ENCODE results near the gene NCK1. TPM values are rescaled to one million over a fixed set of nuclear protein-coding genes. Genes with fewer than 3 reads are reported as not detected.
A peak's percentile ranks its signal among the peaks of the same experiment; 100 is the strongest.

NCK1 gene
- total RNA-seq, 2 experiments from 2014 or later: 36.3 to 39.1 TPM

DNA sequence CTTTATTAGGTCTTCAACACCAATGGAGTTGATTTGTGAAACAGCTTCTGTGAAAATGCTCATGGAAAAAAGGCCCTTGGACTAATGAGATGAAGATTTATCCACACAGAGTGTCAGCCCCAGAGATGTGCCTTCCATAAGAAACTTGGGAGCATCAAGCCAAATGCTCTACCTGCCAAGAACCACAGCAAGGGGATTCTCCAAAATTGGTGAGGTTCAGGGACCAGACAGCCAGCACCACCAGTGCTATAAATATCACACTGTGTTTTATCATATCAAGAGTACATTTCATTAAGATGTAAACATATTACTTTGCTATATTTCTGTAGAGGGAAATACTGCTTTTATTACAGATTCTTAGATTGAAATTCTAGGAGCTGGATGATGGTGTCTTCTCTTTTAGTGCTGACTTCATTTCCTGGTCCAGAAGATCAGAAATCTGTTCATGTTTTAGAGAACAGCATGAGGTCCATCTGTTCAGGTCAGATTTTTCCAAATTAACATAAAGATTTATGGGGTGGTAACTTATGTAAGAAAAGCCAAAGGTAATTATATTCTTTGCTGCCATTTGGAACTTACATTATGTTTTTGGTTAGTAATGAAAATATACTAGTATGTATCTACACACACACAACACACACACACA lies 25.4 kb upstream of the NCK1 start:
- ChIA-PET POLR2A (no interaction called here), CTCF (interaction anchor here (1.4 kb wide), 1 partner anchor 196 kb away, joined by 4 read pairs; no protein-coding TSS in a partner anchor)
- Mint-ChIP-seq H3K4me3 (no peak overlapping the region), H3K4me1 (ENCODE audit: low read depth) (peaks cover 18% of the 10 kb centered on the region), H3K36me3 (ENCODE audit: low read depth) (peaks cover 8% of the 10 kb centered on the region), H3K9me3 (ENCODE audit: insufficient read depth) (no peaks in the 10 kb centered on the region), H3K27ac (no peak overlapping the region), H3K27me3 (ENCODE audit: low read depth) (peaks cover 2% of the 10 kb centered on the region)
- no peak for ATAC-seq
- no peak for DNase-seq

DNA sequence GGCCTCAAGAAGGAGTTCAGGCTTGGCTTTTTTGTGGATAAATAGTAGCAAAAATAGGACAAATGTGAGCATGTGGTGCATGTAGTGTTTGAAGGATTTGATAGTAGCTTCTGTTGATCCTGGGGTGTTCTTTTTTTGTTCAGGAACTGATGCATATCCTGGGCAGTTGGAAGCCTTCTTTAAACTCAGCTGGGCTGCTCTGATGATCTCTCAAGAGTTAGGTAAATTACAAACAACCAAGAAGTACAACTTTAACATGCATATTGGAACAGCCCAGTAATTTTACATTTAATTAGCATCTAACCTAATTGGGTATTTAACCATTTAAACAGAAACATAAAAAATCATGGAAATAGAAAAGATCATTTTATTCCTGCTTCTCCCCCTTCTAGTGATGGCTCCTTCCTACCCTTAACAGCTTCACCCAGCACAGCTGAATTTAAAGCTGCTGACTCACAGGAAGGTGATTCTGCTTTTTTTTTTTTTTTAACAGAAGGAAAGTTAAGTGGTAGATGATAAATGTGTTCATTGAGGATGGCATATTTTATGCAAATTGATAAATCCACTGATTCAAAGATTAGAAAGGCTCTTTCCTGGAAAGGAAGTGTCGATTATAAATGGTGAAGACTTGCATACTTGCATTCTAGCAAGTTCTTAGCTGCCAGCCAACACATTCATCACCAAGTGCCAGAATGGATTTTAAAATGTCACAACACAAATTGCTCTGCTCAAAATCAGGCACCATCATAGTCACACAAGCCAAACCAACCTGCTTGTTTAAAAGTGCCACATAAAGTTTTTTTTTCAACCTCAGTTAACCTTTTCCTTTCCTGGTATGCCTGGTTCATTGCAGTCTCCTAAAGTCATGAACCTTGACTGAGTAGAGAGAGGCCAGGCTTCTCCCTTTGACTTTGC lies 23.1 kb upstream of the NCK1 start:
- no peak for ATAC-seq
- no peak for DNase-seq
- CTCF ChIA-PET: interaction anchor here (1.4 to 2.1 kb wide), 5 partner anchors 11 to 175 kb away, joined by 3 to 11 read pairs (median 5); partner anchors contain the start of genes NCK1 and STAG1
- Mint-ChIP-seq H3K4me1 (ENCODE audit: low read depth) (peaks cover 18% of the 10 kb centered on the region), H3K9me3 (ENCODE audit: insufficient read depth) (no peaks in the 10 kb centered on the region), H3K27ac (no peak overlapping the region), H3K27me3 (ENCODE audit: low read depth) (no peaks in the 10 kb centered on the region), H3K36me3 (ENCODE audit: low read depth) (peaks cover 17% of the 10 kb centered on the region), H3K4me3 (no peak overlapping the region)
- POLR2A ChIA-PET: interaction anchor here (2.5 kb wide), 1 partner anchor 23 kb away, joined by 12 read pairs; the partner anchor contains the start of gene NCK1

DNA sequence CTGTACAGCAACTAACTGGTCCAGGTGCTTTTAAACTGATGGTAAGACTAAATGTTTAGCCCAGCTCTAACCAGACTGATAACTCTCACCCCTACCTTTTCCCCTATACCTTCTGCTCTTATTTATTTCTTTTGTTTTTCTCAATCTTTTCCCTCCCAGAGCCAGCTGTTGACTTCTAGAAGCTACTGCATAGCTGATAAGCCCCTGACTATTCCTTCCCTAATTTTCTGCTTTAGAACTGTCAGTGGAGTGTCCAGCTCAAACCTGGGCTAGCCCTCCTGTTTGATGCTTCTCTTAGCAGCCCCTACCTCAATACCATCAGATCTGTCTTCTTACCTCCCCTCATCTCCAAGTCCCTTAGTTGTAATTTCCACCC lies 22.5 kb upstream of the NCK1 start:
- Mint-ChIP-seq H3K9me3 (ENCODE audit: insufficient read depth) (no peaks in the 10 kb centered on the region), H3K36me3 (ENCODE audit: low read depth) (peaks cover 18% of the 10 kb centered on the region), H3K27ac (peak overlapping the region; percentile 46), H3K4me3 (no peak overlapping the region), H3K27me3 (ENCODE audit: low read depth) (no peaks in the 10 kb centered on the region), H3K4me1 (ENCODE audit: low read depth) (peaks cover 18% of the 10 kb centered on the region)
- POLR2A ChIA-PET: interaction anchor here (2.5 kb wide), 1 partner anchor 23 kb away, joined by 12 read pairs; the partner anchor contains the start of gene NCK1
- ATAC-seq: no peak
- DNase-seq: no peak
- CTCF ChIA-PET: interaction anchor here (1.4 to 2.1 kb wide), 5 partner anchors 11 to 174 kb away, joined by 3 to 11 read pairs (median 5); partner anchors contain the start of genes NCK1 and STAG1

DNA sequence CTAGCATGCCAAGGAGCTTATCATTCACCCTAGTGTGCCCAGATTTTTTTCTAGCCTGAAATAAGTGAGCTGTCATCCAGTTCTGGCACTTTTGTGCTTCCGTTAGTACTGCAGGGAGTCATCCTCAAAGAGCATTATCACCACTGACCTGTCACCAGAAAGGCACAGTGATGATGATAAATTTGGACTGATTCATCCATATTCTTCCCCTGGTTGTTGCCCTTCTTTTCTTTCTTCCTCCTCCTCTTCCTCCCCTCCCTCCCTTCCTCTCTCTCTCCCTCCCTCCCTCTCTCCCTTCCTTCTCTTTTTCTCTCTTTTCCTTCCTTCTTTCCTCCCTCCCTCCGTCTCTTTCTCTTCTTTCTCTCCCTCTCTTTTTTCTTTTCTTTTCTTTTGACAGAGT lies 21.8 kb upstream of the NCK1 start:
- CTCF ChIA-PET: interaction anchor here (1.4 to 2.1 kb wide), 5 partner anchors 10 to 174 kb away, joined by 3 to 11 read pairs (median 5); partner anchors contain the start of genes NCK1 and STAG1
- Mint-ChIP-seq H3K36me3 (ENCODE audit: low read depth) (peaks cover 22% of the 10 kb centered on the region), H3K4me3 (no peak overlapping the region), H3K27me3 (ENCODE audit: low read depth) (no peaks in the 10 kb centered on the region), H3K9me3 (ENCODE audit: insufficient read depth) (no peaks in the 10 kb centered on the region), H3K27ac (no peak overlapping the region), H3K4me1 (ENCODE audit: low read depth) (peaks cover 18% of the 10 kb centered on the region)
- POLR2A ChIA-PET: interaction anchor here (2.5 kb wide), 1 partner anchor 22 kb away, joined by 12 read pairs; the partner anchor contains the start of gene NCK1
- DNase-seq (no peak), ATAC-seq (no peak)

DNA sequence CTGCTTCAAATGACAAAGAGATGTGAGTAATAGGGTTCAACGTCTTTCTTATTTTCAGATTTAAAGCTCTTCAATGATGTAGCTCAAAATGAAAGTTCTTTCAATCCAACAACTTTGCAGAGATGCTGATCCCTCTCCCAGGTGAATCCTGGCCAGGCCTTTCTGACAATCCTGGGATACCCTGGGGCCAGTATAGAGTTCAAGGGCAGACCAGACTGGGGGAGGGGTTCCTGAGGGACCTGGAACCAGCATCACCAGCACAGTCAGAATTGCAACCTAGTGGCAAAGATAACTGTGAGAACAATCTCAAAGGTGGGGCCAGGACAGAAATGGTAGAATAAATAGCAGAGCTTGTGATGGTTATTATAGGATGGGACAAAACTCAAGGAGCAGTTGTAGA lies 19.7 kb upstream of the NCK1 start:
- Mint-ChIP-seq H3K36me3 (ENCODE audit: low read depth) (peaks cover 29% of the 10 kb centered on the region), H3K4me3 (no peak overlapping the region), H3K27ac (no peak overlapping the region), H3K9me3 (ENCODE audit: insufficient read depth) (no peaks in the 10 kb centered on the region), H3K4me1 (ENCODE audit: low read depth) (peaks cover 18% of the 10 kb centered on the region), H3K27me3 (ENCODE audit: low read depth) (no peaks in the 10 kb centered on the region)
- DNase-seq (no peak), ATAC-seq (no peak)
- ChIA-PET CTCF (interaction anchor here (1.1 kb wide), 1 partner anchor 21 kb away, joined by 3 read pairs; no protein-coding TSS in a partner anchor), POLR2A (interaction anchor here (1.0 kb wide), 1 partner anchor 19 kb away, joined by 4 read pairs; the partner anchor contains the start of gene NCK1)

DNA sequence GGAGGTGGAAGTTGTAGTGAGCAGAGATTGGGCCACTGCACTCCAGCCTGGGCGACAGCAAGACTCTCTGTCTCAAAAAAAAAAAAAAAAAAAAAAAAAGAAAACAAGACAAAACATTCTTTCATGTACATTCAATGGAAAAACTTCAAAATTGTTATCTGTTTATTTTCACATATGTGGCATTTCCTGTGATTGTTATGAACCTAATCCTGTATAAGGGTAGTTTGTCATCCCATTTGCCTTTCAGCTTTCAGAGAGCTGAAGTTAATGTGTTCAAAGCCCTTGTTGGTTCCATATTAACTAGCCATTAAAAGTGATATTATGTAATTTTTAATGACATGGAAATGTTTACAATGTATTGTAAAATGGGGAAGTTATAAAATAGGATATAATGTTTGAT lies 17.3 kb upstream of the NCK1 start:
- Mint-ChIP-seq H3K9me3 (ENCODE audit: insufficient read depth) (no peaks in the 10 kb centered on the region), H3K27ac (no peak overlapping the region), H3K27me3 (ENCODE audit: low read depth) (no peaks in the 10 kb centered on the region), H3K4me3 (no peak overlapping the region), H3K4me1 (ENCODE audit: low read depth) (peaks cover 4% of the 10 kb centered on the region), H3K36me3 (ENCODE audit: low read depth) (peaks cover 21% of the 10 kb centered on the region)
- ATAC-seq: no peak
- ChIA-PET POLR2A (no interaction called here), CTCF (no interaction called here)
- DNase-seq: no peak

DNA sequence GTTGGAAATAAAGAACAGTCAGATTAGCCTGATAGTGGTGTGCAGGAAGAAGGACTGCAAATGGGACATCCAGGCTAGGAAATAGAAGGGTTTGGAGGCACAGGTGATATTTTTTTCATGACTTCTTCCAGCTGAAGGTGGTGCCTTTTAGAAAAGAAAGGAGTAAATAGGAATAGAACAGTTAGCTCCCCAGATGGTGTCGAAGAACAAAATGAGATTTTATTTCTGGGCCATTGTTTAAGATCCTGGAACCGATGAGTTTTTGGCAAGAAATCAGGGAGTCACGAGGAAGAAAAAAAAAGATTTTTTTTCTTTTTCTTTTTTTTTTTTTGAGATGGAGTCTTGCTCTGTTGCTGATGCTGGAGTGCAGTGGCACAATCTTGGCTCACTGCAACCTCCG lies 9.8 kb upstream of the NCK1 start:
- Mint-ChIP-seq H3K36me3 (ENCODE audit: low read depth) (peaks cover 16% of the 10 kb centered on the region), H3K4me1 (ENCODE audit: low read depth) (peaks cover 13% of the 10 kb centered on the region), H3K4me3 (no peak overlapping the region), H3K9me3 (ENCODE audit: insufficient read depth) (no peaks in the 10 kb centered on the region), H3K27me3 (ENCODE audit: low read depth) (no peaks in the 10 kb centered on the region), H3K27ac (no peak overlapping the region)
- no peak for DNase-seq
- ChIA-PET POLR2A (no interaction called here), CTCF (interaction anchor here (1.3 kb wide), 1 partner anchor 11 kb away, joined by 3 read pairs; no protein-coding TSS in a partner anchor)
- no peak for ATAC-seq

DNA sequence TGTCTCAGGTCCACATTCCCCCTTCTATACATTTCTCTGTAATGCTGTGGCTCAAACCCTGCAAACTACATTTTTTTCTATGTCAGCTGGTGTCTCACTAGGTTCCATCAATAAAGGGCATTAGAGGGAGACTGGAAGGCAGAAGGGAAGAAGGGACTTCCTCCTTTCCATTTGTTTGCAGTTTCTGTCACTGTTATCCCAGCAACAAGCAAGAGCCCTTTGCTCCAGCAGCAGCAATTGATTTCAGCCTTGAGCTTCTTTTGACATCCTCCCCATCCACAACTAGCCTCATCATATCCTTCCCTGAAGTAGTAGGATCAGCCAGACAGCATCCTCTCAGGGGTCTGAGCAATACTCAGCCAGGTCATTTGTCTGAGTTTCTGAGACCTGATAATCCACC lies 5.3 kb upstream of the NCK1 start:
- H3K36me3 Mint-ChIP-seq (ENCODE audit: low read depth): peaks cover 26% of the 10 kb centered on the region
- DNase-seq (no peak), ATAC-seq (no peak)
- no peaks in the 10 kb centered on the region for H3K27me3 Mint-ChIP-seq (ENCODE audit: low read depth)
- CTCF ChIA-PET: no interaction called here
- no peak overlapping the region for H3K27ac Mint-ChIP-seq
- POLR2A ChIA-PET: interaction anchor here (0.6 kb wide), 1 partner anchor 97 kb away, joined by 5 read pairs; no protein-coding TSS in a partner anchor
- no peak overlapping the region for H3K4me3 Mint-ChIP-seq
- no peaks in the 10 kb centered on the region for H3K9me3 Mint-ChIP-seq (ENCODE audit: insufficient read depth)
- H3K4me1 Mint-ChIP-seq (ENCODE audit: low read depth): peaks cover 40% of the 10 kb centered on the region

DNA sequence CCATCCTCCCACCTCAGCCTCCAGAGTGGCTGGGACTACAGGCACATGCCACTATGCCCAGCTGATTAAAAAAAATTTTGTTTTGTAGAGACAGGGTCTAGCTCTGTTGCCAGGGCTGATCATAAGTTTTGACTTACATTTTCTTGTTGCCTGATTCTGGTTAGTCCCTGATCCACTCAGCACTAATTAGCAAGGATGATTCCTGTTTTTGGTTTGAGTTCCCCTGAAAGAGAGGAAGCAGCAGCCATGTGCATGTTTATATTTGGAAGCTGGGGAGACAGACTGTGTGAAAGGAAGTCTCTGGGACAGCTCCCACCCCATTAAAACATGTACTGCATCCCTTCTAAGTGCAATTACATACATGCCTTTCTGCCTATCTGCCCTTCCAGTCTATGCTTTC lies 3.6 kb upstream of the NCK1 start:
- Mint-ChIP-seq H3K4me1 (ENCODE audit: low read depth) (peaks cover 43% of the 10 kb centered on the region), H3K9me3 (ENCODE audit: insufficient read depth) (no peaks in the 10 kb centered on the region), H3K27ac (no peak overlapping the region), H3K4me3 (no peak overlapping the region), H3K27me3 (ENCODE audit: low read depth) (no peaks in the 10 kb centered on the region), H3K36me3 (ENCODE audit: low read depth) (peaks cover 25% of the 10 kb centered on the region)
- ChIA-PET CTCF (interaction anchor here (1.0 to 2.4 kb wide), 3 partner anchors 100 to 156 kb away, joined by 3 to 9 read pairs (median 3); no protein-coding TSS in a partner anchor), POLR2A (no interaction called here)
- DNase-seq: no peak
- no peak for ATAC-seq

DNA sequence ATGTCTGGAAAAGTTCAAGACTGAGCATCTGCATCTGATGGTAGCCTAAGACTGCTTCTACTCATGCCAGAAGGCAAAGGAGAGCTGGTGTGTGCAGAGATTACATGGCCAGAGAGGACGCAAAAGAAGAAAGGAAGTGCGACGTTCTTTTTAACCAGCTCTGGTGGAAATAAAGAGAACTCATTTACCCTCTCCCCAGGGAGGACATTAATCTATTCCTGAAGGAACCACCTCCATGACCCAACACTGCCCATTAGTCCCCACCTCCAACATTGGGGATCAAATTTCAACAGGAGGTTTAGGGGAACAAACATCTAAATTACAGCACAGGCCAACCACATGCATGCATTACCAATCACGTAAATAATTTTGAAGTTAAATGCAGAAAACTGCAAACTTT lies 1.5 kb upstream of the NCK1 start:
- H3K27ac Mint-ChIP-seq: peak overlapping the region; percentile 96
- ChIA-PET POLR2A (interaction anchor here (2.7 to 4.8 kb wide), 2 partner anchors 24 to 108 kb away, joined by 17 to 68 read pairs; partner anchors contain the start of gene STAG1), CTCF (interaction anchor here (0.9 to 5.3 kb wide), 6 partner anchors 12 to 790 kb away, joined by 3 to 57 read pairs (median 4); partner anchors contain the start of gene STAG1)
- H3K4me3 Mint-ChIP-seq: peak overlapping the region; percentile 92
- peaks cover 23% of the 10 kb centered on the region for H3K36me3 Mint-ChIP-seq (ENCODE audit: low read depth)
- H3K27me3 Mint-ChIP-seq (ENCODE audit: low read depth): no peaks in the 10 kb centered on the region
- ATAC-seq: no peak
- H3K9me3 Mint-ChIP-seq (ENCODE audit: insufficient read depth): no peaks in the 10 kb centered on the region
- peaks cover 51% of the 10 kb centered on the region for H3K4me1 Mint-ChIP-seq (ENCODE audit: low read depth)
- no peak for DNase-seq

DNA sequence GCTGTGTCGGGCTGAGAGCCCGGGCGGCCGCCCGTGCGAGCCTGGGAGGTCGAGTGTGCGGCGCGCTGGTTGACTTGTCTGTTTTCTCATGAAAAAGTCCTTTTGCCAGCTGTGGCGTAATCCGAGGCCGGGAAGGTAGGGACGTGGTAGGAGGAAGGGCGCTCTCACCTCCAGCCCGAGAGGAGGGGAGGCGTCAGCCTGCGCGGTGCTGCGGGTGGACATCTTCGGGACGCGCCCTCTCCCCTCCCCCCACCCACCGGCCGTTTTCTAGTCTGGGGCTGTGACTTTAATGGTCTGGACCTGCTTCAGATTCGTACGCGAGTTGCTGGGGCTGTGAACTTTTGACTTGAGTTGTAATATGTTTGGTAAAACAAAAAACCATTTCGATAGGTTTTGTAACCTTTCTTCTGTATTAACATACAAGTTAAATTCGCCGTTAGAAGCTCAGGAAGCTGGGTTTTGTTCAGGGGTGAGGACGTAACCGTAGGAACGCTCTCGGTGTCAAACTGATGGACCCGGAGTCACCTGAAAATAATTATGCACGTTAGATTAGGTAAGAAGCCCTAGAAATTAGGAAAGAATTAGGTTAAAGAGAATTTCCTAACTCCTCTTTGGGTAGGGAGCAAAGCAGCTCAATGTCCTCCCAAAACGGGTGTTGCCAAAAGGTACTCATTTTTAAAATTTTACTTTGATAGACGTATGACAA lies 762 bp downstream of the NCK1 start:
- no peaks in the 10 kb centered on the region for H3K9me3 Mint-ChIP-seq (ENCODE audit: insufficient read depth)
- peak; percentile 48 for DNase-seq
- peak overlapping the region; percentile 96 for H3K27ac Mint-ChIP-seq
- CTCF ChIA-PET: interaction anchor here (0.6 to 5.3 kb wide), 11 partner anchors 11 to 557 kb away, joined by 3 to 57 read pairs (median 3); partner anchors contain the start of gene STAG1
- ATAC-seq: peak; percentile 14
- POLR2A ChIA-PET: interaction anchor here (0.7 to 4.8 kb wide), 16 partner anchors 11 to 666 kb away, joined by 3 to 68 read pairs (median 5); partner anchors contain the start of genes MSL2, SLC35G2 and STAG1
- H3K4me1 Mint-ChIP-seq (ENCODE audit: low read depth): peaks cover 49% of the 10 kb centered on the region
- H3K36me3 Mint-ChIP-seq (ENCODE audit: low read depth): peaks cover 26% of the 10 kb centered on the region
- H3K4me3 Mint-ChIP-seq: peak overlapping the region; percentile 92
- no peaks in the 10 kb centered on the region for H3K27me3 Mint-ChIP-seq (ENCODE audit: low read depth)

Data from activated CD8-positive, alpha-beta T cell treated with anti-CD3 and anti-CD28 coated beads, Interleukin-2, amount 10 ng/mL, durations not matched to agents 7 days and 5 days (primary cell).